SH-SY5Y (cell line): ENCODE measurements around the gene GALNT5.

Experiments used
- GATA2 ChIP-seq: IDR thresholded peaks from 2 replicates; pipeline ENCODE4 v1.6.1; 2011; ENCODE audit warnings: mild to moderate bottlenecking, low read depth, low read length
- GATA3 ChIP-seq: IDR thresholded peaks from 2 replicates; pipeline ENCODE4 v1.6.1; 2011; ENCODE audit warnings: low read depth, mild to moderate bottlenecking, low read length, moderate library complexity

GRCh38 chr2:157290525-157290924, 33.0 kb downstream of the GALNT5 start:
- TF ChIP-seq GATA3: no peak
- no peak for TF ChIP-seq GATA2
